PC-9 (cell line): ENCODE results near the gene RTKN. TPM values are rescaled to one million over a fixed set of nuclear protein-coding genes. Genes with fewer than 3 reads are reported as not detected.

Source experiments
- BruUV-seq: library from RNA; stranded (reverse); fragments of 400-500 nt; replicated peaks from 2 replicates; lab custom pipeline; 2021; lab: Mats Ljungman, UMichigan
- CTCF ChIA-PET: fragments of 300-600 bp; sonication (Branson Sonifier 250); formaldehyde crosslinking; loops from one replicate; lab custom pipeline; 2022; ENCODE audit warnings: antibody characterized with exemption; lab: Charles Lee
- POLR2A ChIA-PET: fragments of 300-600 bp; sonication (Branson Sonifier 250); formaldehyde crosslinking; loops from one replicate; lab custom pipeline; 2022; ENCODE audit warnings: antibody characterized with exemption; ENCODE audit not compliant: unreplicated experiment; lab: Charles Lee
- DNase-seq, 2 experiments: peaks; one replicate each; pipeline versions ENCODE4 v3.0.0 to v3.0.0-alpha.2; 2015 to 2022; ENCODE audit warnings: mixed read lengths in 1 of 2
- H2AFZ ChIP-seq: fragments of 200-600 bp; sonication (generic); 2 replicates; pipeline ENCODE4 v1.8.1; 2017; ENCODE audit warnings: antibody characterized with exemption
- H3F3A ChIP-seq: fragments of 200-600 bp; sonication (generic); 2 replicates; pipeline ENCODE4 v1.8.1; 2017; ENCODE audit warnings: antibody characterized with exemption, mild to moderate bottlenecking, low read depth; ENCODE audit not compliant: insufficient read depth
- H3K27ac ChIP-seq: fragments of 200-600 bp; sonication (generic); 2 replicates; pipeline ENCODE4 v1.6.1; 2016; ENCODE audit warnings: mixed run types
- H3K27me3 ChIP-seq: fragments of 200-600 bp; sonication (generic); 2 replicates; pipeline ENCODE4 v1.6.1; 2016; ENCODE audit warnings: low read depth, mixed run types; ENCODE audit not compliant: insufficient read depth
- H3K36me3 ChIP-seq: fragments of 200-600 bp; sonication (generic); 2 replicates; pipeline ENCODE4 v1.6.1; 2016; ENCODE audit warnings: low read depth, mixed run types
- H3K4me1 ChIP-seq: fragments of 200-600 bp; sonication (generic); replicated peaks from 2 replicates; pipeline ENCODE4 v1.6.1; 2016; ENCODE audit warnings: mixed run types; ENCODE audit not compliant: insufficient read depth
- H3K4me2 ChIP-seq: fragments of 200-600 bp; sonication (generic); 2 replicates; pipeline ENCODE4 v1.6.1; 2017; ENCODE audit warnings: mixed run types
- H3K4me3 ChIP-seq: fragments of 200-600 bp; sonication (generic); 2 replicates; pipeline ENCODE4 v1.6.1; 2016; ENCODE audit warnings: mixed run types
- H3K79me2 ChIP-seq: fragments of 200-600 bp; sonication (generic); 2 replicates; pipeline ENCODE4 v1.6.1; 2017; ENCODE audit warnings: low read depth, mixed run types
- H3K9me2 ChIP-seq: fragments of 200-600 bp; sonication (generic); 2 replicates; pipeline ENCODE4 v1.8.1; 2017; ENCODE audit warnings: mild to moderate bottlenecking; ENCODE audit not compliant: insufficient read depth
- H3K9me3 ChIP-seq: fragments of 200-600 bp; sonication (generic); 2 replicates; pipeline ENCODE4 v1.8.1; 2016; ENCODE audit warnings: low read depth; ENCODE audit not compliant: insufficient read depth
- H4K20me1 ChIP-seq: fragments of 200-600 bp; sonication (generic); 2 replicates; pipeline ENCODE4 v1.8.1; 2017; ENCODE audit not compliant: insufficient read depth
- CTCF ChIP-seq: fragments of 200-600 bp; sonication (generic); conservative IDR thresholded peaks from 2 replicates; pipeline ENCODE4 v1.6.1; 2017; ENCODE audit warnings: mixed run types, antibody characterized with exemption, mild to moderate bottlenecking, moderate library complexity
- EZH2 ChIP-seq: fragments of 200-600 bp; sonication (generic); IDR thresholded peaks from 2 replicates; pipeline ENCODE4 v1.8.0; 2017; ENCODE audit warnings: antibody characterized with exemption, low read depth
- intact Hi-C: fragments of 100-400 bp; cut with micrococcal nuclease; formaldehyde crosslinking; loops from one replicate; pipeline ENCODE4 v1.10.0; 2022; ENCODE audit not compliant: unreplicated experiment
- total RNA-seq: library from RNA; stranded (reverse); gene quantifications from 2 replicates; pipeline ENCODE4 v1.2.3, GENCODE V29; 2021

RTKN gene
- total RNA-seq, 1 experiment from 2014 or later, result 58.9 TPM

DNA sequence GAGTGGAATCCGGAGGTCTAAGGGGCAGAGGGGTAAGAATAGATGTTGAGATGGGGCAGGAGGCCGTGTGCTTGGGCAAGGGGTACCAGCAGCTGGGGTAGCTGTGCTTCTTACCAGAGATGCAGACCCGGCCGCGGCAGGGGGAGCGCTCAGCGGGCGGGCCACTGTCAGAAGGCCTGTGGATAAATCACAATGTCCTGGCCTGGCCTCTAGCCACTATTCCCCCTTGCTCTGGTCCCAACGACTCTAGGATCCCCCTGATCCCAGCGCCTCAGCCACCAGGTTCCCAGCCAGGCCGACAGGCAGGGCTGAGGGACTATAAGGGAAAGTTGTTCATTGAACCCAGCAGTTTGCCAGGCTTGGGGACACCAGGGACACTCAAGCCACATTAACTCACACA lies 11.2 kb downstream of the RTKN start:
- Histone ChIP-seq H3K4me3 (no peak overlapping the region), H3K4me2 (no peak overlapping the region), H3F3A (no peaks in the 10 kb centered on the region; the same call in 1 of the 2 replicates), H3K27ac (no peak overlapping the region), H2AFZ (no peak overlapping the region), H3K27me3 (no peaks in the 10 kb centered on the region), H3K79me2 (peaks cover 8% of the 10 kb centered on the region; the same call in 1 of the 2 replicates), H3K36me3 (peaks cover 35% of the 10 kb centered on the region), H4K20me1 (peaks cover 16% of the 10 kb centered on the region), H3K9me2 (no peaks in the 10 kb centered on the region), H3K4me1 (no peaks in the 10 kb centered on the region), H3K9me3 (no peaks in the 10 kb centered on the region)
- POLR2A ChIA-PET, result no interaction called here
- no TSS peak for BruUV-seq
- intact Hi-C loops, result no loop called here
- TF ChIP-seq EZH2 (no peak), CTCF (no peak)
- no peak for DNase-seq
- CTCF ChIA-PET, result no interaction called here

DNA sequence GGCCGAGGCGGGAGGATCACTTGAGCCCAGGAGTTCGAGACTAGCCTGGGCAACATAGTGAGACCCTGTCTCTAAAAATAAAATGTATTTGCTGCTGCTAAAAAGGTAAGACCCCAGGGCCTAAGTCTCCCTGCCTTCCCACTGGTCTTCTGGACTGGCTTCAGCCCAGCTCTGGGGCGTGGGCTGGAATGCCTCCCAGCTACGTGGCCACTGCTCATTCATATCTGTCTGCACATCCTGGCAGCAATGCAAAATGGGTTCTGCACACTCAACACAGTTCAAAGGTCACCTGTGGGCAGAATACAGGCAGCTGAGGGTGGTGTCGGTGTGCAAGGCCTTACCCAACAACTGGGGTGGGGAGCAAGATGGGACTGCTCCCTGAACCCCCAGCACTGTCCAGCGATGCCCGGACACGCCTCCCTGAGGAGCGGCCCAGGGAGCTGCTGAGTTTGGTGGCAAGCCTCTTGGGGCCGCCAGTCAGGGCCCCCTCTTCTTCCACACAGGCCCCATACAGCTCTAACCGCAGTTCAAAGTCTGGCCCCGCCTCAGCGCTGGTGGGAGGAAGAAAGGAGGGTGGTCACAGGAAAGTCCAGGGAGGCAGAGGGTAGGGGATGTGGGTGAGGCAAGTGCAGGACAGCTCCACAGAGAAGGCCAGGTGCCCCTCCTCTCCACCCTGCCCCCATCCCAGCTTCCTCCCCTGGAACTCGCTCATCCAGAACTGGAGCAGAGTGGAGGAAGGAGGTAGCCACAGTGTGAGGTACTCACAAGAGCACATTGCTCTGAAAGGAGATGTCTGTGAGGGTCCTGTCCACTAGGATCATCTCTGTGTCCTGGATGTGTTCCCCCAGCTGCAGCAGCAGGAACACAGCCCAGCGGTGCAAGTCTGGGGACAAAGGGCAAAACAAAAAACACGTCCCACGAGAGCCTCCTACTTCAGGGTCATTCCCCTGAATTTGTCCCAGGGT lies 12.0 kb downstream of the RTKN start:
- Histone ChIP-seq H4K20me1 (peaks cover 9% of the 10 kb centered on the region; the same call in 1 of the 2 replicates), H3F3A (peaks cover 7% of the 10 kb centered on the region; the same call in 1 of the 2 replicates), H3K27ac (no peak overlapping the region), H3K27me3 (no peaks in the 10 kb centered on the region), H3K4me2 (no peak overlapping the region), H3K36me3 (peaks cover 35% of the 10 kb centered on the region), H2AFZ (no peak overlapping the region), H3K4me3 (no peak overlapping the region), H3K9me2 (no peaks in the 10 kb centered on the region), H3K9me3 (no peaks in the 10 kb centered on the region), H3K79me2 (peaks cover under 1% of the 10 kb centered on the region; the same call in 1 of the 2 replicates), H3K4me1 (no peaks in the 10 kb centered on the region)
- TF ChIP-seq CTCF (no peak), EZH2 (no peak)
- CTCF ChIA-PET, result no interaction called here
- DNase-seq, result no peak
- POLR2A ChIA-PET, result no interaction called here
- intact Hi-C loops, result no loop called here
- BruUV-seq, result no TSS peak

- peaks cover 35% of the 10 kb centered on the region for H3K36me3 ChIP-seq
Measured at GRCh38 chr2:74428675-74429074, 13.1 kb downstream of the RTKN start.

More at GRCh38 chr2:74428675-74429074, 13.1 kb downstream of the RTKN start:
- no peak overlapping the region for H3K4me2 ChIP-seq
- intact Hi-C loops, result no loop called here
- peaks cover 18% of the 10 kb centered on the region; the same call in 1 of the 2 replicates for H3F3A ChIP-seq
- H3K79me2 ChIP-seq, result no peaks in the 10 kb centered on the region; the same call in 1 of the 2 replicates
- H4K20me1 ChIP-seq, result peaks cover 8% of the 10 kb centered on the region; the same call in 1 of the 2 replicates
- no peak for TF ChIP-seq EZH2
- no peak for TF ChIP-seq CTCF
- POLR2A ChIA-PET, result no interaction called here
- no peak overlapping the region for H3K4me3 ChIP-seq
- H3K9me3 ChIP-seq, result no peaks in the 10 kb centered on the region
- no peak overlapping the region for H3K27ac ChIP-seq
- no peak overlapping the region for H2AFZ ChIP-seq
- H3K27me3 ChIP-seq, result no peaks in the 10 kb centered on the region
- BruUV-seq, result no TSS peak
- DNase-seq, result no peak
- no peaks in the 10 kb centered on the region for H3K4me1 ChIP-seq
- CTCF ChIA-PET, result no interaction called here
- H3K9me2 ChIP-seq, result no peaks in the 10 kb centered on the region
